HG03060 (cell line): Measurements from ENCODE around the gene ASS1.
"Not testable (repeated sequence)": the region's sequence is repeated elsewhere in the genome, so short reads cannot be mapped to it uniquely, and the experiment has no call there.

Source experiments
- ATAC-seq: cut with Tn5 transposase; IDR thresholded peaks from one replicate; pipeline ENCODE4 v1.9.1; 2021; ENCODE audit warnings: low read depth, moderate number of reproducible peaks; ENCODE audit not compliant: unreplicated experiment

The ASS1 gene

GRCh38 chr9:130444565-130445221 is at the start of gene ASS1:
Gene ASS1 (plus strand): TSS chr9:130444961. CDS start chr9:130452229, 7,268 bp downstream.
- ATAC-seq: no peak

DNA sequence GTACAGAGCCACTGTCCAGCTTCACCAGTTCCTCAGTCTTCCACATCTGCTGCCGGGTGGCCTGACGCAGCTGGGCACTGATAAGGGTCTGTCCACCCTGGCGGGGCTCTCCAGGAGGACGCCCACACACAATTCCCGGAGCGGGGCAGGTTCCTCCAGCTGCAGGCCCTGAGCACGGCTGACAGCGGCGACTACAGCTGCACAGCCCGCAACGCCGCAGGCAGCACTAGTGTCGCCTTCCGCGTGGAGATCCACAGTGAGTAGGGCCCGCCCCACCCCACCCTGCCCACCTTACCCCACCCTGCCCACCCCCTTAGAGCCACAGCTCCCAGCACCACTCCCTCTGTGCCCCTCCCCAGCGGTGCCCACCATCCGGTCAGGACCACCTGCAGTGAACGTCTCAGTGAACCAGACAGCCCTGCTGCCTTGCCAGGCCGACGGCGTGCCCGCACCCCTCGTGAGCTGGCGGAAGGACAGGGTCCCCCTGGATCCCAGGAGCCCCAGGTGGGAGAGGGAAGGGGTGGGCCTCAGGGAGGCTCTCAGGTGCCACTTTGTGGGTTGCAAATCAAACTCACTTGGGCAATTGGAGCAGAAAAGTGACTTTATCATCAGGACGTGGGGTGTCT is 48.8 kb upstream of the ASS1 start:
- ATAC-seq: no peak

DNA sequence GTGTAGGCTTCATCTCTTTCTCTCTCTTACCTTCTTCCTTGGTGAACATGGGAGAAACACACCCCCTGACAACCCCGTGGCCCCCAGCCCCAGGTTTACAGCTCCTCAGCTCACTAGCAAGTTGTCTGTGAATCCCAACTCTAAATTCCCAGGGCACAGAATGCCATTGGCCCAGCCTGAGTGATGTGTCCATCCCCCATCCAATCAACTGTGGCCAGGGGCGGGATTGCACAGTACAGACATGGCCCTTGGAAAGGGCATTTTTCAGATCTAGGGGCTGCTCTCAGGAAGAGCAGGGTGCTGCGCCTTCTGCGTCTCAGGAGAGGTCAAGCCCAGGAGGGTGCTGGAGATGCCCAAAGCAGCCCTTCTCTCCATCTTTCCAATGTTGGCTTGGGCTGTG is 48.2 kb upstream of the ASS1 start:
- no peak for ATAC-seq

- ATAC-seq: no peak
Measured at GRCh38 chr9:130398487-130399240, 46.1 kb upstream of the ASS1 start.

- ATAC-seq: no peak
Measured at GRCh38 chr9:130399768-130400167, 45.0 kb upstream of the ASS1 start.

GRCh38 chr9:130400870-130401269 is 43.9 kb upstream of the ASS1 start:
- no peak for ATAC-seq

DNA sequence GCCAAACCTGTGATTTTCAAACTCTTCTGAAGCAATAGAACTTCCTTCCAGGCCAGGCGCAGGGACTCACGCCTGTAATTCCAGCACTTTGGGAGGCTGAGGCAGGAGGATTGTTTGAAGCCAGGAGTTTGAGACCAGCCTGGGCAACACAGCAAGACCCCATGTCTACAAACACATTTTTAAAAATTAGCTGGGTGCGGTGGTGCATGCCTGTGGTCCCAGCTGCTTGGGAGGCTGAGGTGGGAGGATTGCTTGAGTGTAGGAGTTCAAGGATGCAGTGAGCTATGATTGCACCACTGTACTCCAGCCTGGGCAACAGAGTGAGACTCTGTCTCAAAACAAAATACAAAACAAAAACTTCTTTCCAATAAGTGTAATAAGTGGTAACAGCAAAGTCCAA is 43.0 kb upstream of the ASS1 start:
- ATAC-seq: not testable (repeated sequence)

DNA sequence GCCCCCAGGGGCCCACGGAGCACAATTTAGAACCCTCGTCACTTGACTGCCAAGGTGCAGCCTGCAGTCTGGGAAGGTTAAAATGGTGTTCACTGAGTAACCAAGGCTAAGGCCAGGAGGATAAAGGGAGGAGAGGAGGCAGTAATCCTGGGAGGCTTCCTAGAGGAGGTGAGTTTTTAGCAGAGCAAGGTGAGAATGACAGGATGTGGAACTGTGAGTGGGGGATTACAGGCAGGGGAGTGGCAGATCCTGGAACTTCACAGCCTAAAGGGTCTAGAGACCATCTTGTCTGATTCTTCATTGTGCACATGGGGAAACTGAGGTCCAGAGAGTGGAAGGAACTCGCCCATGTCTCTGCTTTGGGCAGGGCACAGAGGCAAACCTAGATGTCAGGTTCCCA is 42.5 kb upstream of the ASS1 start:
- no peak for ATAC-seq

- no peak for ATAC-seq
Measured at GRCh38 chr9:130402645-130403440, 41.9 kb upstream of the ASS1 start.

GRCh38 chr9:130405657-130406257 is 39.0 kb upstream of the ASS1 start:
- no peak for ATAC-seq

- no peak for ATAC-seq
Measured at GRCh38 chr9:130406278-130406895, 38.4 kb upstream of the ASS1 start.

DNA sequence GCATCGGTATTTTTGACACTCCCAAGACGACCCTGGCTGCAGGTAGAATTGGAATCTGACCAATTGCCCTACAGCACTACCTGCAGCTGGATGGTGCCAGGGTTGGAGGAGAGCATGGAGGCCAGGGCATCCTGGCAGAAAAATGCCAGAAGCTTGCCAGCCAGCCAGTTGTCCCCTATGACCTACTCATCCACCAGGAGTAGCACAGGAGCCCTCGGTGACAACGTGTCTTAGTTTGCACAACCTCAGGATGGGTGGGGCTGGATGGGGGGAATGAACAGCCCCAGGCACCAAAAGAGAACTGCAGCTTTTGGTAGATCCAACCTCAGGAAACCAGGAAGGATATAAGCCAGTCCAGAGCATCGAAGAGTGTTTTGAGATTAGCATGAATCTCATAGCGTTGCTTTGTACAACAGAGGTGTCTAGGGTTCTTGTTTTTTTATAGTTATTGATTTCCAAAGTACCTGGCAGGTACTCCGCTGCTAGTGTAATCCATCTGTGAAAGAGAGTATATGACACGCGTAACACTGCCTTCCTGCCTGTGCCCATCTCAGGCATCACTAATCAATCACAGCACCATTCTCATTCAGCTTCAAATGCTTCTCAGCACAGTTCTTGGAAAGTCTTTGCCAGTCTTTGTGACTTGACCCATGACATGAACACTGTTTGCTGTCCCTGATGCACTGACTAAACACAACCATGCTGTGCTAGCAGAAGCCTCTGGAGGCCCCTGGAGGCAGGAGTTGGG is 36.7 kb upstream of the ASS1 start:
- ATAC-seq: no peak

DNA sequence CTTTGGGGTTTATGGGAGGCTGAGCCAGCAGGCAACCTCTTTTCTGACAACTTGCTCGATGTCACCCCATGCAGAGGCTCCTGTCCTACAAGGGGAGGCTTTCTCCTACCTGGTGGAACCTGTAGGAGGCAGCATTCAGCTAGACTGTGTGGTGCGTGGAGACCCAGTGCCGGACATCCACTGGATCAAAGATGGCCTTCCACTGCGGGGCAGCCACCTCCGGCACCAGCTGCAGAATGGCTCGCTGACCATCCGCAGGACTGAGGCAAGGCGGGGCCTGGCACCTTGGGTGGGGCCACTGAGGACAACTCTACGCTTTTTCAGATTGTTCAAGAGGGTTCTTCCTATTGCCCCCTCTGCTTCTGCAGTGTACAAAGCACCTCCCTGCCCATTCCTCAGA is 36.1 kb upstream of the ASS1 start:
- ATAC-seq: no peak

GRCh38 chr9:130409246-130409645 is 35.5 kb upstream of the ASS1 start:
- no peak for ATAC-seq

- ATAC-seq: no peak
Measured at GRCh38 chr9:130410443-130410842, 34.3 kb upstream of the ASS1 start.

DNA sequence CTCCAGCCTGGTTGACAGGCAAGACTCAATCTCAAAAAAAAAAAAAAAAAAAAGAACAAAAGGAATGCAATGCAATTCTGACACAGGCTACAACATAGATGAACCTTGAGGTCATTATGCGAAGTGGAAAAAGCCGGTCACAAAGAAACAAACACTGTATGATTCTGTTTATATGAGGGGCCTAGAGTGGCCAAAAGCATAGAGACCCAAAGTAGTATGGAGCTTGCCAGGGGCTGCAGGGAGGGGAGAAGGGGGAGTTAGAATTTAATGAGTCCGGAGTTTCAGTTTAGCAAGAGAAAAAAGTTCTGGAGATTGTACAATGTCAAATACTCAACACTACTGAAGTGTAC is 33.2 kb upstream of the ASS1 start:
- no peak for ATAC-seq

DNA sequence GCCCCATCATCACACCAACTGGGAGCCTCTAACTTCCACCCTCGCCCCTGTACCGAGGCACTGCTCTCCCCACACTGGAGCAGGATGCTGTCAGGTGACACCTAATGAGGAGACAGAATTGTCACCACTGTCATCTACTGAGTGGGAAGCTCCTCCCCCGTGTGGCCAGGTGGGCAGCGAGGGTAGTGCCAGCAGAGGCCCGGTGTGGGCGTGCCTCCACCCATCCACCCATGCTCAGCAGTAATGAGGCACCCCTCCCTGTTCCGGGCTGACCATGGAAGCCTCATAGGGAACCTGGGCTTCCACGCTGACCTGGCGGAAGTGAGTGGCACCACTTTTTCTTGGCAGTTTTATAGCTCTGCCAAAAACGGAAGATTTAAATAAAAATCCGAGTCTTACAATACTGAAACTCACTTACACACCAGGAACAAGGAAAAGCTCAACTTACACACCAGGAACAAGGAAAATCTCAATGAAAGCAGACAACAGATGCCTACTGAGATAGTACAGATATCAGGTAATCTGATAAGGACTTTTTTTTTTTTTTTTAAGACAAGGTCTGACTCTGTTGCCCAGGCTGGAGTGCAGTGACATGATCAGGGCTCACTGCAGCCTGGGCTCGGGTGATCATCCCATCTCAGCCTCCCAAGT is 30.6 kb upstream of the ASS1 start:
- no peak for ATAC-seq

DNA sequence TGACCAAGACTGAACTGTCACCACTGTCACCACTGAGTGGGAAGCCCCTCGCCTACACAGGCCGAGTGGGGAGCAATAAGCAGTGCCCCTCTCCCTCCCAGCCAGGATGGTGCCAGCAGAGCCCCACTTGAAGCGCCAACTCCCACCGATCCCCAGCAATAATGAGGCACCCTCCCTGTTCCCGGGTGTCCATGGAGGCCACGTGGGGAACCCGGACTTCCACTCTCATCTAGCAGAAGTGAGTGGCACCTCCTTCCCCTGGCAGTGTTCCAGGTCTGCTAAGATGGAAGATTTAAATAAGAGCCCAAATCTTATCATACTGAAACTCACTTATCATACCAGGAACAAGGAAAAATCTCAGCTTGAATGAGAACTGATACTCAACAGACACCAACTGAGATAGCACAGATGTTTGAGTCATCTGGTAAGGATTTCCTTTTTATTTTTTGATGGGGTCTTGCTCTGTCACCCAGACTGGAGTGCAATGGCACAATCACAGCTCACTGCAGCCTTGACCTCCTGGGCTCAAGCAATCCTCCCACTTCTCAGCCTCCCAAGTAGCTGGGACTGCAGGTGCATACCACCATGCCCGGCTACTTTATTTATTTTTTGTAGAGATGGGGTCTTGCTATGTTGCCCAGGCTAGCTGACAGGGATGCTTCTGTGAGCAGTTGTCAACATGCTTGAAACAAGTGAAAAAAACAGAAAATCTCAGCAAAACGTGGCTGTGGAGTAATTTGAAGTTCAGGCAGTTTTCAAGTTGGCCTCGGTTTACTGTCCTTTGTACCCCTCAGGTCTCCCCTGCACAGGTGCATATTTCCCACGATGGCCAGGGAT is 29.6 kb upstream of the ASS1 start:
- no peak for ATAC-seq
